H1 (cell line): ENCODE data around the gene MRRF. TPM values are rescaled to one million over a fixed set of nuclear protein-coding genes. Genes with fewer than 3 reads are reported as not detected.

Experiments used
- CTBP2 ChIP-seq: IDR thresholded peaks from 2 replicates; pipeline ENCODE4 v1.7.0; 2011; ENCODE audit warnings: borderline replicate concordance, mild to moderate bottlenecking, moderate library complexity, mixed read lengths, low read length; ENCODE audit not compliant: insufficient read depth, insufficient read length
- RAD21 ChIP-seq, 2 experiments: IDR thresholded peaks in 1 of 2; conservative IDR thresholded peaks in 1 of 2; 2 replicates each; pipeline ENCODE4 v1.6.1; 2011; ENCODE audit warnings: low read depth in 2 of 2, low read length in 2 of 2, improper control_type of control experiment in 1 of 2, inconsistent platforms in 1 of 2, mild to moderate bottlenecking in 1 of 2, moderate library complexity in 1 of 2
- RFX5 ChIP-seq: IDR thresholded peaks from 2 replicates; pipeline ENCODE4 v1.6.1; 2011; ENCODE audit warnings: low read depth, low read length, improper control_type of control experiment, borderline replicate concordance
- SIN3A ChIP-seq, 2 experiments: IDR thresholded peaks in 1 of 2; conservative IDR thresholded peaks in 1 of 2; 2 replicates each; pipeline ENCODE4 v1.6.1; 2011 to 2012; ENCODE audit warnings: low read length in 2 of 2, improper control_type of control experiment in 1 of 2, low read depth in 1 of 2, mild to moderate bottlenecking in 1 of 2
- USF2 ChIP-seq: IDR thresholded peaks from 2 replicates; pipeline ENCODE4 v1.6.1; 2011; ENCODE audit warnings: low read length, improper control_type of control experiment
- polyA plus RNA-seq, 7 experiments: library from polyadenylated mRNA; depleted of rRNA in 3 of 7; stranded (reverse) in 5 of 7; unstranded in 2 of 7; fragments of >200 nt in 5 of 7; fragments of 200-250 nt in 2 of 7; gene quantifications; 1 replicate in 5 of 7; 2 replicates in 1 of 7; 4 replicates in 1 of 7; pipeline versions ENCODE4 v1.2.1 to v1.2.3, GENCODE V29; 2011 to 2013; ENCODE audit warnings: missing spikeins in 2 of 7, mixed read lengths in 2 of 7
- total RNA-seq: library from RNA; stranded (reverse); fragmentation: NEBNext Ultra II Directional; extraction: Animal tissue kit (Norgen Biotek cat#: 25700); gene quantifications from 2 replicates; pipeline ENCODE4 v1.2.1, GENCODE V29; 2021

MRRF gene
- total and polyA plus RNA-seq, 2 of the 8 experiments (the other 6 are each of a cell fraction or from before 2014, with no cell fraction given): 29.4 to 47.8 TPM

GRCh38 chr9:122265149-122265915 is 650 bp downstream of the MRRF start (continued):
- TF ChIP-seq SIN3A (conservative IDR thresholded peaks at IDR 0.05 in 1 of 2, IDR thresholded peaks at IDR 0.05 in 1 of 2; ENCODE audit: low read depth in 1 of 2, low read length in 2 of 2): no peak; a peak in 1 of 4 replicates
- TF ChIP-seq RFX5: no peak
- no peak for TF ChIP-seq CTBP2
- peak in 1 of 2 experiments; percentile 18; a peak in 1 of 4 replicates for TF ChIP-seq RAD21 (IDR thresholded peaks at IDR 0.05 in 1 of 2, conservative IDR thresholded peaks at IDR 0.05 in 1 of 2; ENCODE audit: low read depth in 2 of 2, low read length in 2 of 2)
- peak; percentile 56; the same call in 1 of the 2 replicates for TF ChIP-seq USF2
- TF ChIP-seq, all 59 proteins: peak for 4
